Aorta (tissue), 5 donors: ENCODE results near the gene TMEM38B. TPM values are rescaled to one million over a fixed set of nuclear protein-coding genes. Genes with fewer than 3 reads are reported as not detected.

Experiments
- ATAC-seq: fragments of 200-7000 bp; cut with Tn5 transposase; one replicate; pipeline ENCODE4 v1.9.1; 2022; ENCODE audit warnings: moderate library complexity; ENCODE audit not compliant: low FRiP score
- DNase-seq, 2 donors: peaks; one replicate each; pipeline ENCODE4 v3.0.0-alpha.2; 2020
- H3K27ac ChIP-seq, 2 donors: one replicate each; pipeline ENCODE4 v1.5.1; 2013; ENCODE audit warnings: low read length in 2 of 2, mild to moderate bottlenecking in 2 of 2, moderate library complexity in 2 of 2, control low read depth in 1 of 2, inconsistent platforms in 1 of 2, low read depth in 1 of 2
- H3K27me3 ChIP-seq, 2 donors: one replicate each; pipeline ENCODE4 v1.6.1; 2013; ENCODE audit warnings: control low read depth in 1 of 2, low read length in 1 of 2, mild to moderate bottlenecking in 1 of 2, moderate library complexity in 1 of 2; ENCODE audit not compliant: insufficient read depth in 2 of 2, control insufficient read depth in 1 of 2
- H3K36me3 ChIP-seq, 2 donors: one replicate each; pipeline ENCODE4 v1.6.1; 2013; ENCODE audit warnings: control low read depth in 1 of 2, low read length in 1 of 2, mild to moderate bottlenecking in 1 of 2; ENCODE audit not compliant: insufficient read depth in 2 of 2, control insufficient read depth in 1 of 2
- H3K4me1 ChIP-seq, 2 donors: one replicate each; pipeline ENCODE4 v1.6.1; 2013; ENCODE audit warnings: low read length in 2 of 2, control low read depth in 1 of 2, mild to moderate bottlenecking in 1 of 2, moderate library complexity in 1 of 2; ENCODE audit not compliant: insufficient read depth in 2 of 2, control insufficient read depth in 1 of 2
- H3K4me3 ChIP-seq, 2 donors: one replicate each; pipeline ENCODE4 v1.5.1; 2013; ENCODE audit warnings: low read length in 2 of 2, control low read depth in 1 of 2, mild to moderate bottlenecking in 1 of 2
- H3K9me3 ChIP-seq: one replicate; pipeline ENCODE4 v1.6.1; 2013; ENCODE audit warnings: mild to moderate bottlenecking, low read length; ENCODE audit not compliant: control insufficient read depth
- WGBS, 2 donors: extraction: QIAGEN DNeasy Blood & Tissue Kit; methylation state at CpG; one replicate each; pipeline ENCODE4 v1.1.7; 2013; 5-methylcytosine and 5-hydroxymethylcytosine counted together
- intact Hi-C, 2 donors: fragments of 100-400 bp; cut with DNase I; formaldehyde crosslinking; loops; one replicate each; pipeline versions ENCODE4 v1.14.2 to v1.15.0; 2022
- polyA plus RNA-seq, 2 donors: library from polyadenylated mRNA; stranded (reverse); fragments of 200-250 nt; gene quantifications; one replicate each; pipeline ENCODE4 v1.2.3, GENCODE V29; 2013
- total RNA-seq, 2 donors: library from RNA; stranded (reverse); fragmentation: NEBNext Ultra II Directional; extraction: Animal tissue kit (Norgen Biotek cat#: 25700); gene quantifications; one replicate each; pipeline ENCODE4 v1.2.1, GENCODE V29; 2021
- donor health status: healthy with polysubstance abuse.
- donor health status: Bipolar disorder and iron deficiency.
- donor health status: DM: no; HTN: no; CAD: no.
- donor health status: DM: no; HTN: no; CAD: no.
- donor health status: DM: yes; HTN: yes; CAD: no.

TMEM38B gene
- total and polyA plus RNA-seq, 4 donors, result 3.9 to 10.5 (median 7.0) TPM

DNA sequence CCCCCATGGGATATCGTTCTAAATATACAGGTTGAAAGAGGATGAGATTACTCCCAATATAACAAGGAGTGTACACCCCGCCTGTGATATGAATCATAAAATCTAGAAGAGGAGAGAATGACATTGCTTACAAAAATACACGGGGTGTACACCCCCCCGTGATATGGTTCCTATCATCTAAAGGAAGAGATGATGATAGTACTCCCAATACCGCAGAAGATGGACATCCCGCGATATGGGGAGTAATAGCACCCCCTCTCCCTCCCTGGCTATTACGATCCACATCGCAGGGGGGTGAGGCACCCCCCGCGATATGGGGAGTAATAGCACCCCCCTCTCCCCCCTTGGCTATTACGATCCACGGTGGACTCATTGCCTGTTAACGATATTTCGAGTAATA is 124.6 kb downstream of the TMEM38B start:
- ATAC-seq, result no peak
- H3K27me3 ChIP-seq, result no peaks in the 10 kb centered on the region
- H3K36me3 ChIP-seq, result no peaks in the 10 kb centered on the region
- intact Hi-C loops, result no loop called here
- no peak for DNase-seq
- no peak overlapping the region for H3K4me3 ChIP-seq
- H3K9me3 ChIP-seq, result peaks cover 2% of the 10 kb centered on the region
- H3K27ac ChIP-seq, result no peak overlapping the region
- no peaks in the 10 kb centered on the region for H3K4me1 ChIP-seq
- 83 to 84% methylated on average over 15 of the region's 15 CpGs for WGBS, 2 donors

DNA sequence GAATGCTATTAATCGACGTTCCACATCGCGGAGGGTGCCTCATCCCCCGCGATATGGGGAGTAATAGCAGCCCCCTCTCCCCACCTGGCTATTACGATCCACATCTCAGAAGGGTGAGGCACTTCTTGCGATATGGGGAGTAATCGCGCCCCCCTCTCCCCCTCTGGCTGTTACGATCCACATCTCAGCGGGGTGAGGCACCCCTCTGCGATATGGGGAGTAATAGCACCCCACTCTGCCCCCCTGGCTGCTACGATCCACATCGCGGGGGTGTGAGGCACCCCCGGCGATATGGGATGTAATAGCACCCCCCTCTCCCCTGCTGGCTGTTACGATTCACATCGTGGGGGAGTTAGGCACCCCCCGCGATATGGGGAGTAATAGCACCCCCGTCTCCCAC is 128.5 kb downstream of the TMEM38B start:
- Histone ChIP-seq H3K4me1 (no peaks in the 10 kb centered on the region), H3K27ac (no peak overlapping the region), H3K4me3 (no peak overlapping the region), H3K36me3 (no peaks in the 10 kb centered on the region), H3K27me3 (no peaks in the 10 kb centered on the region), H3K9me3 (peaks cover 4% of the 10 kb centered on the region)
- ATAC-seq (no peak), DNase-seq (no peak)
- intact Hi-C loops, result no loop called here
- WGBS, 2 donors, result 74 to 76% methylated on average over 22 to 23 of the region's 23 CpGs

Other genes starting within 250 kb of the TMEM38B start
- 1 to 10 TPM; 4.6 to 6.9 TPM for gene FSD1L, start 246.5 kb upstream of the TMEM38B start, total RNA-seq
- 1 to 10 TPM; 1.3 to 1.8 TPM for gene FSD1L, start 246.5 kb upstream of the TMEM38B start, polyA plus RNA-seq
- 10 to 100 TPM; 15.5 to 16.9 TPM for gene FKTN, start 136.4 kb upstream of the TMEM38B start, total RNA-seq
- gene FKTN, start 136.4 kb upstream of the TMEM38B start, polyA plus RNA-seq, result 10 to 100 TPM in 1 of 2 donors, 1 to 10 TPM in 1; 2.3 to 10.4 TPM
- not detected for gene TAL2, start 32.1 kb upstream of the TMEM38B start, total RNA-seq
- gene TAL2, start 32.1 kb upstream of the TMEM38B start, polyA plus RNA-seq, result not detected